Fibroblast of lung (primary cell): ENCODE results near the gene TUBB8.
"Not testable (repeated sequence)": the region's sequence is repeated elsewhere in the genome, so short reads cannot be mapped to it uniquely, and the experiment has no call there.

ENCODE experiments used
- CTCF ChIP-seq, 2 donors: IDR thresholded peaks in 1 of 2; conservative IDR thresholded peaks in 1 of 2; 1 replicate in 1 of 2; 2 replicates in 1 of 2; pipeline ENCODE4 v1.5.1; 2011 to 2012; ENCODE audit warnings: low read length in 2 of 2, control low read depth in 1 of 2, inconsistent platforms in 1 of 2, low read depth in 1 of 2, mild to moderate bottlenecking in 1 of 2
- EZH2 ChIP-seq: IDR thresholded peaks from 2 replicates; pipeline ENCODE4 v1.5.1; 2012; ENCODE audit warnings: low read length, control low read depth, mild to moderate bottlenecking; ENCODE audit errors: missing control alignments

GRCh38 chr10:12444-13314 lies 36.4 kb downstream of the TUBB8 start:
- not testable (repeated sequence) for TF ChIP-seq CTCF (conservative IDR thresholded peaks at IDR 0.05 in 1 of 2, IDR thresholded peaks at IDR 0.05 in 1 of 2; ENCODE audit: low read depth in 1 of 2, low read length in 2 of 2); EZH2
